Activated T-helper 17 cell treated with anti-CD3 and anti-CD28 coated beads, Interleukin-2, amount 50 U/mL, for 72 hours (primary cell): ENCODE measurements around the gene E2F4. TPM values are rescaled to one million over a fixed set of nuclear protein-coding genes. Genes with fewer than 3 reads are reported as not detected.

ENCODE experiments used
- ATAC-seq: fragments of 150-1000 bp; cut with Tn5 transposase; replicated peaks from 2 replicates; pipeline ENCODE4 v1.10.0; 2021; ENCODE audit warnings: mild to moderate bottlenecking, moderate library complexity
- H3K27ac Mint-ChIP-seq: one replicate; pipeline ENCODE4 v1.8.0; 2022; ENCODE audit warnings: mixed read lengths
- H3K27me3 Mint-ChIP-seq: one replicate; pipeline ENCODE4 v1.8.0; 2022; ENCODE audit warnings: mixed read lengths
- H3K36me3 Mint-ChIP-seq: one replicate; pipeline ENCODE4 v1.8.0; 2022; ENCODE audit warnings: low read depth, mild to moderate bottlenecking, mixed read lengths
- H3K4me1 Mint-ChIP-seq: one replicate; pipeline ENCODE4 v1.8.0; 2022; ENCODE audit warnings: mixed read lengths
- H3K4me3 Mint-ChIP-seq: one replicate; pipeline ENCODE4 v1.8.0; 2022; ENCODE audit warnings: mild to moderate bottlenecking, mixed read lengths
- H3K9me3 Mint-ChIP-seq: one replicate; pipeline ENCODE4 v1.8.0; 2022; ENCODE audit warnings: mixed read lengths
- total RNA-seq, 2 donors: library from RNA; stranded (reverse); gene quantifications; one replicate each; pipeline ENCODE4 v1.2.3, GENCODE V29; 2022

The E2F4 gene
- total RNA-seq, 2 donors from 2014 or later = 90.0 to 141 TPM

GRCh38 chr16:67165121-67166078, 26.6 kb upstream of the E2F4 start:
- peaks cover 15% of the 10 kb centered on the region for H3K4me1 Mint-ChIP-seq
- peaks cover 85% of the 10 kb centered on the region for H3K36me3 Mint-ChIP-seq
- no peak for ATAC-seq
- H3K4me3 Mint-ChIP-seq = peak overlapping the region; percentile 99
- no peaks in the 10 kb centered on the region for H3K9me3 Mint-ChIP-seq
- peaks cover 13% of the 10 kb centered on the region for H3K27me3 Mint-ChIP-seq
- no peak overlapping the region for H3K27ac Mint-ChIP-seq

DNA sequence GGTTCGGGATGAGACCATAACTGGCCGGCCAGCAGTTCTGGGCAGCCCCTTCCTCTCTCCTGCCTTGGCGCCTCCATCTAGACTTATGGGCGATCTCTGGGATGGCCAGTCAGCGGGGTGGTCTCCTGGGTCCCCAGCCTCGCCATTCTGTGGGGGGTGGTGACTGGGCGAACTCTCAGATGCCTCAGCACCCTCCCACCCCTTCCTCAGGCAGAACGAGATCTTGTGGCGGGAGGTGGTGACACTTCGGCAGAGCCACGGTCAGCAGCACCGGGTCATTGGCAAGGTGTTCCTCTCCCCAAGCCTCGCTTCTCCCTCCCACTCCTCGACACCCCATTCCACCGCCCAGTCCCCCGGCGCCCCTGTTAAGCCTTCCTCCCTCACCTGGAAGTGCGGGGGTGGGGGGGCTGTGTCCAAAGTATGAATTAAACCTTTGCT, 25.8 kb upstream of the E2F4 start:
- Mint-ChIP-seq H3K9me3 (no peaks in the 10 kb centered on the region), H3K27ac (peak overlapping the region; percentile 66), H3K36me3 (peaks cover 85% of the 10 kb centered on the region), H3K4me3 (peak overlapping the region; percentile 99), H3K27me3 (peaks cover 16% of the 10 kb centered on the region), H3K4me1 (peaks cover 20% of the 10 kb centered on the region)
- no peak for ATAC-seq

DNA sequence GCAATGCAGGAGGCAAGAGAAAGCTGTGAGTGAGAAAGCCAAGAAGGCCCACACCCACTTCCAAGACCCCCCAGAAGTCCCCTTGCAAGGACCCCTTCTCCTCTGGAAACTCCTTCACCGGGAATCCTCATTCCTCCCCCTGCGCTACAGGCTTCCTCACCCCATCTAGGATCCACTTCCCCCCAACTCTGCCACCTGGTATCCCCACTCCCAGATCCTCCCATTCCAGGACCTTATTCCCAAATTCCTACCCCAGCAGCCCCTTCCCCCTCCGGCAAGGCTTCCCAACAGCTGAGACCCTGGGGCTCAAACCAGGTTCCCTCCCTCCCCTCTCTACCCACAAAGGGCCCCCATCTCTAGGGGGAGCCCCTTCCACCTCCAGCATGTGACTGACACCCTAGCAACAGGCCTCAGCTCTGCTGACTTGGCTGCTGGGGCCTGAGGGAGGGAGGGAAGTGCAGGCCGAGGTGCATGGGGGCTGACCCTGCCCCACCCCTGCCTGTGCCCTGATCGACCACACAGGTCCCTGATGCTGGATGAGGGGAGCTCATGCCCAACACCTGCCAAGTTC, 25.3 kb upstream of the E2F4 start:
- peak overlapping the region; percentile 66 for H3K27ac Mint-ChIP-seq
- peaks cover 25% of the 10 kb centered on the region for H3K4me1 Mint-ChIP-seq
- ATAC-seq = no peak
- H3K4me3 Mint-ChIP-seq = peak overlapping the region; percentile 99
- peaks cover 19% of the 10 kb centered on the region for H3K27me3 Mint-ChIP-seq
- H3K36me3 Mint-ChIP-seq = peaks cover 85% of the 10 kb centered on the region
- H3K9me3 Mint-ChIP-seq = no peaks in the 10 kb centered on the region

- H3K4me3 Mint-ChIP-seq = peak overlapping the region; percentile 99
- H3K27ac Mint-ChIP-seq = no peak overlapping the region
- H3K36me3 Mint-ChIP-seq = peaks cover 79% of the 10 kb centered on the region
- H3K9me3 Mint-ChIP-seq = no peaks in the 10 kb centered on the region
- no peak for ATAC-seq
- H3K27me3 Mint-ChIP-seq = peaks cover 19% of the 10 kb centered on the region
- H3K4me1 Mint-ChIP-seq = peaks cover 30% of the 10 kb centered on the region
Observed at GRCh38 chr16:67167588-67167987, 24.4 kb upstream of the E2F4 start.

GRCh38 chr16:67169011-67169451, 22.9 kb upstream of the E2F4 start:
- peak overlapping the region; percentile 99 for H3K4me3 Mint-ChIP-seq
- no peak overlapping the region for H3K27ac Mint-ChIP-seq
- no peak for ATAC-seq
- peaks cover 39% of the 10 kb centered on the region for H3K4me1 Mint-ChIP-seq
- H3K9me3 Mint-ChIP-seq = no peaks in the 10 kb centered on the region
- H3K36me3 Mint-ChIP-seq = peaks cover 80% of the 10 kb centered on the region
- peaks cover 25% of the 10 kb centered on the region for H3K27me3 Mint-ChIP-seq

- ATAC-seq = no peak
- H3K4me1 Mint-ChIP-seq = peaks cover 39% of the 10 kb centered on the region
- H3K27ac Mint-ChIP-seq = peak overlapping the region; percentile 92
Observed at GRCh38 chr16:67169642-67170167, 22.2 kb upstream of the E2F4 start.

GRCh38 chr16:67170168-67170948, 21.6 kb upstream of the E2F4 start, which contains the start of gene NOL3:
TSS of gene NOL3 (plus strand) at chr16:67170538.
- Mint-ChIP-seq H3K27ac (peak within 1 kb of the TSS; percentile 92), H3K4me1 (peaks cover 42% of the 10 kb centered on the region), H3K27me3 (peaks cover 21% of the 10 kb centered on the region), H3K36me3 (peaks cover 86% of the 10 kb centered on the region), H3K9me3 (no peaks in the 10 kb centered on the region), H3K4me3 (peak within 1 kb of the TSS; percentile 99)
- peak; percentile 69 for ATAC-seq

More at GRCh38 chr16:67169642-67170167, 22.2 kb upstream of the E2F4 start:
- H3K4me3 Mint-ChIP-seq = peak overlapping the region; percentile 99
- no peaks in the 10 kb centered on the region for H3K9me3 Mint-ChIP-seq
- H3K27me3 Mint-ChIP-seq = peaks cover 25% of the 10 kb centered on the region
- peaks cover 84% of the 10 kb centered on the region for H3K36me3 Mint-ChIP-seq

GRCh38 chr16:67170949-67171649, 20.9 kb upstream of the E2F4 start:
- H3K36me3 Mint-ChIP-seq = peaks cover 90% of the 10 kb centered on the region
- H3K4me1 Mint-ChIP-seq = peaks cover 48% of the 10 kb centered on the region
- peaks cover 20% of the 10 kb centered on the region for H3K27me3 Mint-ChIP-seq
- H3K9me3 Mint-ChIP-seq = no peaks in the 10 kb centered on the region
- peak; percentile 24 for ATAC-seq
- peak overlapping the region; percentile 99 for H3K4me3 Mint-ChIP-seq
- peak overlapping the region; percentile 92 for H3K27ac Mint-ChIP-seq

- H3K36me3 Mint-ChIP-seq = peaks cover 92% of the 10 kb centered on the region
- H3K4me1 Mint-ChIP-seq = peaks cover 55% of the 10 kb centered on the region
- H3K9me3 Mint-ChIP-seq = no peaks in the 10 kb centered on the region
- peak overlapping the region; percentile 99 for H3K4me3 Mint-ChIP-seq
- H3K27me3 Mint-ChIP-seq = peaks cover 14% of the 10 kb centered on the region
- peak overlapping the region; percentile 86 for H3K27ac Mint-ChIP-seq
- ATAC-seq = no peak
Observed at GRCh38 chr16:67173323-67173722, 18.6 kb upstream of the E2F4 start.

DNA sequence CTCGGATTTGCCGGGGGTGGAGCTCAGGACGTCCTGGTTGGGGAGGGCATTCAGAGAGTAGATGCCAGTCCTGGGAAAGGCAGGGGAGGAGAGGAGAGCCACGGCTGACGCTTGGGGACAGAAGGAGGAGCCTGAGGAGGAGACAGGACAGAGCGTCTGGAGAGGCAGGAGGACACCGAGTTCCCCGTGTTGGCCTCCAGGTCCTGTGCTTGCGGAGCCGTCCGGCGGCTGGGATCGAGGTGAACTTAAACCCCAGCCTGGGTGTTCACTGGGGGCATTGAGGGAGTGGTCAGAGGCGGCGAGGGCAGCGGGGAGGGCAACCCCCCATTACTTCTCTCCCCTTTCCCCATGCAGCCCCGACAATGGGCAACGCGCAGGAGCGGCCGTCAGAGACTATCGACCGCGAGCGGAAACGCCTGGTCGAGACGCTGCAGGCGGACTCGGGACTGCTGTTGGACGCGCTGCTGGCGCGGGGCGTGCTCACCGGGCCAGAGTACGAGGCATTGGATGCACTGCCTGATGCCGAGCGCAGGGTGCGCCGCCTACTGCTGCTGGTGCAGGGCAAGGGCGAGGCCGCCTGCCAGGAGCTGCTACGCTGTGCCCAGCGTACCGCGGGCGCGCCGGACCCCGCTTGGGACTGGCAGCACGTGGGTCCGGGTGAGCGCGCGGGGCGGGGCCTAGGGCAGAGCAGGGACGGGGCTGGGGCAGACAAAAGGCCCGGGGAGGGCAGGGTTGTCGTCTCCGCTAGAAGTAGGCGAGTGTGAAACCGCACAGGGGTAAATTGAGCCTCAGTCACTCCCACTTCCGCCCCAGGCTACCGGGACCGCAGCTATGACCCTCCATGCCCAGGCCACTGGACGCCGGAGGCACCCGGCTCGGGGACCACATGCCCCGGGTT, 17.9 kb upstream of the E2F4 start:
- Mint-ChIP-seq H3K27ac (peak overlapping the region; percentile 86), H3K27me3 (peaks cover 14% of the 10 kb centered on the region), H3K36me3 (peaks cover 88% of the 10 kb centered on the region), H3K9me3 (no peaks in the 10 kb centered on the region), H3K4me1 (peaks cover 56% of the 10 kb centered on the region), H3K4me3 (peak overlapping the region; percentile 99)
- ATAC-seq = peak; percentile 54

- H3K27ac Mint-ChIP-seq = no peak overlapping the region
- H3K9me3 Mint-ChIP-seq = no peaks in the 10 kb centered on the region
- no peak for ATAC-seq
- H3K4me1 Mint-ChIP-seq = peaks cover 57% of the 10 kb centered on the region
- H3K36me3 Mint-ChIP-seq = peaks cover 81% of the 10 kb centered on the region
- H3K4me3 Mint-ChIP-seq = peak overlapping the region; percentile 99
- H3K27me3 Mint-ChIP-seq = peaks cover 14% of the 10 kb centered on the region
Observed at GRCh38 chr16:67174706-67175231, 17.2 kb upstream of the E2F4 start.

GRCh38 chr16:67176662-67177061, 15.3 kb upstream of the E2F4 start:
- Mint-ChIP-seq H3K9me3 (no peaks in the 10 kb centered on the region), H3K27ac (peak overlapping the region; percentile 56), H3K36me3 (peaks cover 62% of the 10 kb centered on the region), H3K27me3 (peaks cover 8% of the 10 kb centered on the region), H3K4me3 (peak overlapping the region; percentile 99), H3K4me1 (peaks cover 42% of the 10 kb centered on the region)
- no peak for ATAC-seq
